ENCODE results near the gene TRAF6. TPM values are rescaled to one million over a fixed set of nuclear protein-coding genes. Genes with fewer than 3 reads are reported as not detected.

TRAF6 gene
- total and polyA plus RNA-seq, 2 of the 13 experiments (the other 11 are each of a cell fraction or from before 2014, with no cell fraction given) = 3.3 to 5.9 TPM

DNA sequence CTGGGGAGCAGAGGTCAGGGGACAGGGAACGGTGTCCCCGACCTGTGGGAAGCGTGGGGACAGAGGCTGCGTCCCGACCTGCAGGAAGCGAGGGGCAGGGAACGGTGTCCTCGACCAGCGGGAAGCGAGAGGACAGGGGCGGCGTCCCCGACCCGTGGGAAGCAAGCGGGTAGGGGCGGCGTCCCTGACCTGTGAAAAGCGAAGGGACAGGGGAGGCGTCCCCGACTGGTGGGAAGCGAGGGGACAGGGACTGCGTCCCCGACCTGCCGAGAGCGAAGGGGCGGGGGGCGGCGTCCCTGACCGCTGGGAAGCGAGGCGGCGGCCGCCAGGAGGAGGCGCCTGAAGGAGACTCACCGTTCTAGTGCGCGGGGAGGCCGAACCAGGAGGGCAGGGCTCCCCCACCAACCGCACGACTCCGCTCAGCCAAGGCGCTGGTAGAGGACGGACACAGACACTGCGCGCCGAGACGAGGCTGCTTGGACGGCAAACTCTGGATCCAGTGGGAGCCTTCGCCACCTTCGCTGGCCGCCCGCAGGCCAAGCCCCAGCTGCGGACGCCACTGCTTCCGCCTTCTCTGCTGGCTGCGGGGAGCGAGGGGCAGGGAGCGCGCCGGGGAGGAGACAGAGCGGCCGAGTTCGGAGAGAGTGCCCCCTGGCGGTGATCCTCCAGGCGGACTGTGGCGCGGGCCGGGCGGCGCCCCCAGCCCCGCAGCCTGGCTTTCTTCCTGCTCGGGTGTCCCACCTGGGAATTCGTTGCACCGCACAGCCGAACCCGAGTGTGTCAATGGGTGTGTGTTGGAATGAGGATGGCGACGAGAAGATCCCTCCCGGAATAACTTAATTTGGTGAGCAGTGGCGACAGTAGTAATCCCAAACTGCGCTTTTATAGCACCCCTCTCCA lies at the start of gene TRAF6 (continued):
- TF ChIP-seq, protein P1, sequence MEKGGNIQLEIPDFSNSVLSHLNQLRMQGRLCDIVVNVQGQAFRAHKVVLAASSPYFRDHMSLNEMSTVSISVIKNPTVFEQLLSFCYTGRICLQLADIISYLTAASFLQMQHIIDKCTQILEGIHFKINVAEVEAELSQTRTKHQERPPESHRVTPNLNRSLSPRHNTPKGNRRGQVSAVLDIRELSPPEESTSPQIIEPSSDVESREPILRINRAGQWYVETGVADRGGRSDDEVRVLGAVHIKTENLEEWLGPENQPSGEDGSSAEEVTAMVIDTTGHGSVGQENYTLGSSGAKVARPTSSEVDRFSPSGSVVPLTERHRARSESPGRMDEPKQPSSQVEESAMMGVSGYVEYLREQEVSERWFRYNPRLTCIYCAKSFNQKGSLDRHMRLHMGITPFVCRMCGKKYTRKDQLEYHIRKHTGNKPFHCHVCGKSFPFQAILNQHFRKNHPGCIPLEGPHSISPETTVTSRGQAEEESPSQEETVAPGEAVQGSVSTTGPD (CRISPR knock-in tag; IDR thresholded peaks at IDR 0.05) = 0 out of 2 replicates have a peak, but pooled peaks have one; percentile 13
- TF ChIP-seq TGIF2 (CRISPR knock-in tag; IDR thresholded peaks at IDR 0.05) (peak; percentile 86), ZFY (CRISPR knock-in tag; IDR thresholded peaks at IDR 0.05) (peak; percentile 99), SMARCE1 (IDR thresholded peaks at IDR 0.05; ENCODE audit: borderline replicate concordance) (no peak), ESRRA (CRISPR knock-in tag; IDR thresholded peaks at IDR 0.05; ENCODE audit: low read depth) (no peak), KMT2B (CRISPR knock-in tag; IDR thresholded peaks at IDR 0.05) (peak; percentile 92), ZNF253 (CRISPR knock-in tag; IDR thresholded peaks at IDR 0.05; ENCODE audit: borderline replicate concordance) (no peak), ZBTB7A (CRISPR knock-in tag; IDR thresholded peaks at IDR 0.05) (peak; percentile 40; the same call in 1 of the 2 replicates), ZNF24 (IDR thresholded peaks at IDR 0.05) (0 out of 2 replicates have a peak, but pooled peaks have one; percentile 29), SMAD3 (CRISPR knock-in tag; IDR thresholded peaks at IDR 0.05) (peak; percentile 90), SETDB1 (CRISPR knock-in tag; IDR thresholded peaks at IDR 0.05; ENCODE audit: borderline replicate concordance) (no peak), ZNF501 (CRISPR knock-in tag; IDR thresholded peaks at IDR 0.05) (peak; percentile 82), RXRA (CRISPR knock-in tag; IDR thresholded peaks at IDR 0.05) (peak; percentile 59), NFRKB (IDR thresholded peaks at IDR 0.05) (no peak), XBP1 (CRISPR knock-in tag; IDR thresholded peaks at IDR 0.05) (no peak), NCOA2 (CRISPR knock-in tag; IDR thresholded peaks at IDR 0.05) (peak; percentile 55; the same call in 1 of the 2 replicates), AKAP8 (CRISPR knock-in tag; IDR thresholded peaks at IDR 0.05) (peak; percentile 53; the same call in 1 of the 2 replicates), MXD4 (CRISPR knock-in tag; IDR thresholded peaks at IDR 0.05) (peak; percentile 65)
- TF ChIP-seq, protein P2, sequence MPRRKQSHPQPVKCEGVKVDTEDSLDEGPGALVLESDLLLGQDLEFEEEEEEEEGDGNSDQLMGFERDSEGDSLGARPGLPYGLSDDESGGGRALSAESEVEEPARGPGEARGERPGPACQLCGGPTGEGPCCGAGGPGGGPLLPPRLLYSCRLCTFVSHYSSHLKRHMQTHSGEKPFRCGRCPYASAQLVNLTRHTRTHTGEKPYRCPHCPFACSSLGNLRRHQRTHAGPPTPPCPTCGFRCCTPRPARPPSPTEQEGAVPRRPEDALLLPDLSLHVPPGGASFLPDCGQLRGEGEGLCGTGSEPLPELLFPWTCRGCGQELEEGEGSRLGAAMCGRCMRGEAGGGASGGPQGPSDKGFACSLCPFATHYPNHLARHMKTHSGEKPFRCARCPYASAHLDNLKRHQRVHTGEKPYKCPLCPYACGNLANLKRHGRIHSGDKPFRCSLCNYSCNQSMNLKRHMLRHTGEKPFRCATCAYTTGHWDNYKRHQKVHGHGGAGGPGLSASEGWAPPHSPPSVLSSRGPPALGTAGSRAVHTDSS (CRISPR knock-in tag; conservative IDR thresholded peaks at IDR 0.05) = no peak
- TF ChIP-seq, protein P3, sequence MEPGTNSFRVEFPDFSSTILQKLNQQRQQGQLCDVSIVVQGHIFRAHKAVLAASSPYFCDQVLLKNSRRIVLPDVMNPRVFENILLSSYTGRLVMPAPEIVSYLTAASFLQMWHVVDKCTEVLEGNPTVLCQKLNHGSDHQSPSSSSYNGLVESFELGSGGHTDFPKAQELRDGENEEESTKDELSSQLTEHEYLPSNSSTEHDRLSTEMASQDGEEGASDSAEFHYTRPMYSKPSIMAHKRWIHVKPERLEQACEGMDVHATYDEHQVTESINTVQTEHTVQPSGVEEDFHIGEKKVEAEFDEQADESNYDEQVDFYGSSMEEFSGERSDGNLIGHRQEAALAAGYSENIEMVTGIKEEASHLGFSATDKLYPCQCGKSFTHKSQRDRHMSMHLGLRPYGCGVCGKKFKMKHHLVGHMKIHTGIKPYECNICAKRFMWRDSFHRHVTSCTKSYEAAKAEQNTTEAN (CRISPR knock-in tag; conservative IDR thresholded peaks at IDR 0.05) = no peak; the same call in 1 of the 2 replicates
- TF ChIP-seq, protein P4, sequence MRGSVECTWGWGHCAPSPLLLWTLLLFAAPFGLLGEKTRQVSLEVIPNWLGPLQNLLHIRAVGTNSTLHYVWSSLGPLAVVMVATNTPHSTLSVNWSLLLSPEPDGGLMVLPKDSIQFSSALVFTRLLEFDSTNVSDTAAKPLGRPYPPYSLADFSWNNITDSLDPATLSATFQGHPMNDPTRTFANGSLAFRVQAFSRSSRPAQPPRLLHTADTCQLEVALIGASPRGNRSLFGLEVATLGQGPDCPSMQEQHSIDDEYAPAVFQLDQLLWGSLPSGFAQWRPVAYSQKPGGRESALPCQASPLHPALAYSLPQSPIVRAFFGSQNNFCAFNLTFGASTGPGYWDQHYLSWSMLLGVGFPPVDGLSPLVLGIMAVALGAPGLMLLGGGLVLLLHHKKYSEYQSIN (CRISPR knock-in tag; IDR thresholded peaks at IDR 0.05; ENCODE audit: borderline replicate concordance) = no peak
- TF ChIP-seq, protein P5, sequence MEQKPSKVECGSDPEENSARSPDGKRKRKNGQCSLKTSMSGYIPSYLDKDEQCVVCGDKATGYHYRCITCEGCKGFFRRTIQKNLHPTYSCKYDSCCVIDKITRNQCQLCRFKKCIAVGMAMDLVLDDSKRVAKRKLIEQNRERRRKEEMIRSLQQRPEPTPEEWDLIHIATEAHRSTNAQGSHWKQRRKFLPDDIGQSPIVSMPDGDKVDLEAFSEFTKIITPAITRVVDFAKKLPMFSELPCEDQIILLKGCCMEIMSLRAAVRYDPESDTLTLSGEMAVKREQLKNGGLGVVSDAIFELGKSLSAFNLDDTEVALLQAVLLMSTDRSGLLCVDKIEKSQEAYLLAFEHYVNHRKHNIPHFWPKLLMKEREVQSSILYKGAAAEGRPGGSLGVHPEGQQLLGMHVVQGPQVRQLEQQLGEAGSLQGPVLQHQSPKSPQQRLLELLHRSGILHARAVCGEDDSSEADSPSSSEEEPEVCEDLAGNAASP (CRISPR knock-in tag; IDR thresholded peaks at IDR 0.05; ENCODE audit: borderline replicate concordance) = peak; percentile 55; the same call in 1 of the 2 replicates

Measured in HepG2 (cell line).